ENCODE results near the gene TSPAN9. TPM values are rescaled to one million over a fixed set of nuclear protein-coding genes. Genes with fewer than 3 reads are reported as not detected.

TSPAN9 gene
- total and polyA plus RNA-seq, 2 experiments from 2014 or later: 6.0 to 31.5 TPM

DNA sequence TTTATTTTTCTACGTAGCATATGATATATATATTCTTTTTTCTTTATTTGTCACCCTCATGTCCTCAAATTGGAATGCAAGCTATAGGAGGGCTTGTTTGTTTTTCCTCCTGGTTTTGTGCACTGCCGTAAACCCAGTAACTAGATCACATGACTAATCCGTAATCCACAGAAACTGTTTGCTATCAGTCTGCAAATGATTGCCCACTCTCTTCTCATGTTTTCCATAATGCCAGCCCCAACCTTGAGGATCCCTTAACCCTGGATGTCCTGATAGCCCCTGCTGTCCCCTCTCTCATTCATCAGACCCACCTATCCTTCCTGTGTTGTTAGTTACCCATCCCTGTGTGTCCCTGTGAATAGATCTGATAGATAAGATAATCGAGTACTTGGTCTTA is 94.0 kb downstream of the TSPAN9 start:
- H3K9me3 Mint-ChIP-seq: no peaks in the 10 kb centered on the region
- H3K4me1 Mint-ChIP-seq: peaks cover 52% of the 10 kb centered on the region
- no peak for ATAC-seq
- TF ChIP-seq EZH2 (IDR thresholded peaks at IDR 0.05; ENCODE audit: low read depth, unreplicated experiment) (no peak), POLR2AphosphoS5 (IDR thresholded peaks at IDR 0.05; ENCODE audit: low read depth) (no peak), ZNF114 (CRISPR knock-in tag; IDR thresholded peaks at IDR 0.05) (no peak), NANOG (IDR thresholded peaks at IDR 0.05; ENCODE audit: borderline replicate concordance) (no peak), ZNF331 (CRISPR knock-in tag; IDR thresholded peaks at IDR 0.05; ENCODE audit: low read depth) (no peak), CREB1 (CRISPR knock-in tag; IDR thresholded peaks at IDR 0.05; ENCODE audit: low read depth) (no peak), STAT1 (IDR thresholded peaks at IDR 0.05; ENCODE audit: unreplicated experiment) (no peak), EZH2phosphoT487 (IDR thresholded peaks at IDR 0.05; ENCODE audit: unreplicated experiment) (no peak), JUNB (IDR thresholded peaks at IDR 0.05; ENCODE audit: unreplicated experiment) (no peak)
- TF ChIP-seq, protein P1, sequence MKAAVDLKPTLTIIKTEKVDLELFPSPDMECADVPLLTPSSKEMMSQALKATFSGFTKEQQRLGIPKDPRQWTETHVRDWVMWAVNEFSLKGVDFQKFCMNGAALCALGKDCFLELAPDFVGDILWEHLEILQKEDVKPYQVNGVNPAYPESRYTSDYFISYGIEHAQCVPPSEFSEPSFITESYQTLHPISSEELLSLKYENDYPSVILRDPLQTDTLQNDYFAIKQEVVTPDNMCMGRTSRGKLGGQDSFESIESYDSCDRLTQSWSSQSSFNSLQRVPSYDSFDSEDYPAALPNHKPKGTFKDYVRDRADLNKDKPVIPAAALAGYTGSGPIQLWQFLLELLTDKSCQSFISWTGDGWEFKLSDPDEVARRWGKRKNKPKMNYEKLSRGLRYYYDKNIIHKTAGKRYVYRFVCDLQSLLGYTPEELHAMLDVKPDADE (IDR thresholded peaks at IDR 0.05): no peak
- TF ChIP-seq, protein P2, sequence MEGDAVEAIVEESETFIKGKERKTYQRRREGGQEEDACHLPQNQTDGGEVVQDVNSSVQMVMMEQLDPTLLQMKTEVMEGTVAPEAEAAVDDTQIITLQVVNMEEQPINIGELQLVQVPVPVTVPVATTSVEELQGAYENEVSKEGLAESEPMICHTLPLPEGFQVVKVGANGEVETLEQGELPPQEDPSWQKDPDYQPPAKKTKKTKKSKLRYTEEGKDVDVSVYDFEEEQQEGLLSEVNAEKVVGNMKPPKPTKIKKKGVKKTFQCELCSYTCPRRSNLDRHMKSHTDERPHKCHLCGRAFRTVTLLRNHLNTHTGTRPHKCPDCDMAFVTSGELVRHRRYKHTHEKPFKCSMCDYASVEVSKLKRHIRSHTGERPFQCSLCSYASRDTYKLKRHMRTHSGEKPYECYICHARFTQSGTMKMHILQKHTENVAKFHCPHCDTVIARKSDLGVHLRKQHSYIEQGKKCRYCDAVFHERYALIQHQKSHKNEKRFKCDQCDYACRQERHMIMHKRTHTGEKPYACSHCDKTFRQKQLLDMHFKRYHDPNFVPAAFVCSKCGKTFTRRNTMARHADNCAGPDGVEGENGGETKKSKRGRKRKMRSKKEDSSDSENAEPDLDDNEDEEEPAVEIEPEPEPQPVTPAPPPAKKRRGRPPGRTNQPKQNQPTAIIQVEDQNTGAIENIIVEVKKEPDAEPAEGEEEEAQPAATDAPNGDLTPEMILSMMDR (conservative IDR thresholded peaks at IDR 0.05; ENCODE audit: low read depth in 2 of 2): no peak
- TF ChIP-seq, protein P3, sequence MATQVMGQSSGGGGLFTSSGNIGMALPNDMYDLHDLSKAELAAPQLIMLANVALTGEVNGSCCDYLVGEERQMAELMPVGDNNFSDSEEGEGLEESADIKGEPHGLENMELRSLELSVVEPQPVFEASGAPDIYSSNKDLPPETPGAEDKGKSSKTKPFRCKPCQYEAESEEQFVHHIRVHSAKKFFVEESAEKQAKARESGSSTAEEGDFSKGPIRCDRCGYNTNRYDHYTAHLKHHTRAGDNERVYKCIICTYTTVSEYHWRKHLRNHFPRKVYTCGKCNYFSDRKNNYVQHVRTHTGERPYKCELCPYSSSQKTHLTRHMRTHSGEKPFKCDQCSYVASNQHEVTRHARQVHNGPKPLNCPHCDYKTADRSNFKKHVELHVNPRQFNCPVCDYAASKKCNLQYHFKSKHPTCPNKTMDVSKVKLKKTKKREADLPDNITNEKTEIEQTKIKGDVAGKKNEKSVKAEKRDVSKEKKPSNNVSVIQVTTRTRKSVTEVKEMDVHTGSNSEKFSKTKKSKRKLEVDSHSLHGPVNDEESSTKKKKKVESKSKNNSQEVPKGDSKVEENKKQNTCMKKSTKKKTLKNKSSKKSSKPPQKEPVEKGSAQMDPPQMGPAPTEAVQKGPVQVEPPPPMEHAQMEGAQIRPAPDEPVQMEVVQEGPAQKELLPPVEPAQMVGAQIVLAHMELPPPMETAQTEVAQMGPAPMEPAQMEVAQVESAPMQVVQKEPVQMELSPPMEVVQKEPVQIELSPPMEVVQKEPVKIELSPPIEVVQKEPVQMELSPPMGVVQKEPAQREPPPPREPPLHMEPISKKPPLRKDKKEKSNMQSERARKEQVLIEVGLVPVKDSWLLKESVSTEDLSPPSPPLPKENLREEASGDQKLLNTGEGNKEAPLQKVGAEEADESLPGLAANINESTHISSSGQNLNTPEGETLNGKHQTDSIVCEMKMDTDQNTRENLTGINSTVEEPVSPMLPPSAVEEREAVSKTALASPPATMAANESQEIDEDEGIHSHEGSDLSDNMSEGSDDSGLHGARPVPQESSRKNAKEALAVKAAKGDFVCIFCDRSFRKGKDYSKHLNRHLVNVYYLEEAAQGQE (IDR thresholded peaks at IDR 0.05; ENCODE audit: unreplicated experiment): no peak
- TF ChIP-seq, protein P4, sequence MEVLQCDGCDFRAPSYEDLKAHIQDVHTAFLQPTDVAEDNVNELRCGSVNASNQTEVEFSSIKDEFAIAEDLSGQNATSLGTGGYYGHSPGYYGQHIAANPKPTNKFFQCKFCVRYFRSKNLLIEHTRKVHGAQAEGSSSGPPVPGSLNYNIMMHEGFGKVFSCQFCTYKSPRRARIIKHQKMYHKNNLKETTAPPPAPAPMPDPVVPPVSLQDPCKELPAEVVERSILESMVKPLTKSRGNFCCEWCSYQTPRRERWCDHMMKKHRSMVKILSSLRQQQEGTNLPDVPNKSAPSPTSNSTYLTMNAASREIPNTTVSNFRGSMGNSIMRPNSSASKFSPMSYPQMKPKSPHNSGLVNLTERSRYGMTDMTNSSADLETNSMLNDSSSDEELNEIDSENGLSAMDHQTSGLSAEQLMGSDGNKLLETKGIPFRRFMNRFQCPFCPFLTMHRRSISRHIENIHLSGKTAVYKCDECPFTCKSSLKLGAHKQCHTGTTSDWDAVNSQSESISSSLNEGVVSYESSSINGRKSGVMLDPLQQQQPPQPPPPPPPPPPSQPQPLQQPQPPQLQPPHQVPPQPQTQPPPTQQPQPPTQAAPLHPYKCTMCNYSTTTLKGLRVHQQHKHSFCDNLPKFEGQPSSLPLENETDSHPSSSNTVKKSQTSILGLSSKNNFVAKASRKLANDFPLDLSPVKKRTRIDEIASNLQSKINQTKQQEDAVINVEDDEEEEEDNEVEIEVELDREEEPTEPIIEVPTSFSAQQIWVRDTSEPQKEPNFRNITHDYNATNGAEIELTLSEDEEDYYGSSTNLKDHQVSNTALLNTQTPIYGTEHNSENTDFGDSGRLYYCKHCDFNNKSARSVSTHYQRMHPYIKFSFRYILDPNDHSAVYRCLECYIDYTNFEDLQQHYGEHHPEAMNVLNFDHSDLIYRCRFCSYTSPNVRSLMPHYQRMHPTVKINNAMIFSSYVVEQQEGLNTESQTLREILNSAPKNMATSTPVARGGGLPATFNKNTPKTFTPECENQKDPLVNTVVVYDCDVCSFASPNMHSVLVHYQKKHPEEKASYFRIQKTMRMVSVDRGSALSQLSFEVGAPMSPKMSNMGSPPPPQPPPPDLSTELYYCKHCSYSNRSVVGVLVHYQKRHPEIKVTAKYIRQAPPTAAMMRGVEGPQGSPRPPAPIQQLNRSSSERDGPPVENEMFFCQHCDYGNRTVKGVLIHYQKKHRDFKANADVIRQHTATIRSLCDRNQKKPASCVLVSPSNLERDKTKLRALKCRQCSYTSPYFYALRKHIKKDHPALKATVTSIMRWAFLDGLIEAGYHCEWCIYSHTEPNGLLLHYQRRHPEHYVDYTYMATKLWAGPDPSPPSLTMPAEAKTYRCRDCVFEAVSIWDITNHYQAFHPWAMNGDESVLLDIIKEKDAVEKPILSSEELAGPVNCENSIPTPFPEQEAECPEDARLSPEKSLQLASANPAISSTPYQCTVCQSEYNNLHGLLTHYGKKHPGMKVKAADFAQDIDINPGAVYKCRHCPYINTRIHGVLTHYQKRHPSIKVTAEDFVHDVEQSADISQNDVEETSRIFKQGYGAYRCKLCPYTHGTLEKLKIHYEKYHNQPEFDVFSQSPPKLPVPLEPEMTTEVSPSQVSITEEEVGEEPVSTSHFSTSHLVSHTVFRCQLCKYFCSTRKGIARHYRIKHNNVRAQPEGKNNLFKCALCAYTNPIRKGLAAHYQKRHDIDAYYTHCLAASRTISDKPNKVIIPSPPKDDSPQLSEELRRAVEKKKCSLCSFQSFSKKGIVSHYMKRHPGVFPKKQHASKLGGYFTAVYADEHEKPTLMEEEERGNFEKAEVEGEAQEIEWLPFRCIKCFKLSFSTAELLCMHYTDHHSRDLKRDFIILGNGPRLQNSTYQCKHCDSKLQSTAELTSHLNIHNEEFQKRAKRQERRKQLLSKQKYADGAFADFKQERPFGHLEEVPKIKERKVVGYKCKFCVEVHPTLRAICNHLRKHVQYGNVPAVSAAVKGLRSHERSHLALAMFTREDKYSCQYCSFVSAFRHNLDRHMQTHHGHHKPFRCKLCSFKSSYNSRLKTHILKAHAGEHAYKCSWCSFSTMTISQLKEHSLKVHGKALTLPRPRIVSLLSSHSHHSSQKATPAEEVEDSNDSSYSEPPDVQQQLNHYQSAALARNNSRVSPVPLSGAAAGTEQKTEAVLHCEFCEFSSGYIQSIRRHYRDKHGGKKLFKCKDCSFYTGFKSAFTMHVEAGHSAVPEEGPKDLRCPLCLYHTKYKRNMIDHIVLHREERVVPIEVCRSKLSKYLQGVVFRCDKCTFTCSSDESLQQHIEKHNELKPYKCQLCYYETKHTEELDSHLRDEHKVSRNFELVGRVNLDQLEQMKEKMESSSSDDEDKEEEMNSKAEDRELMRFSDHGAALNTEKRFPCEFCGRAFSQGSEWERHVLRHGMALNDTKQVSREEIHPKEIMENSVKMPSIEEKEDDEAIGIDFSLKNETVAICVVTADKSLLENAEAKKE (CRISPR knock-in tag; IDR thresholded peaks at IDR 0.05): no peak
- no peaks in the 10 kb centered on the region; the same call in 1 of the 2 replicates for H4K20me1 ChIP-seq (replicated peaks; ENCODE audit: insufficient read depth)
- no peak overlapping the region for H3K4me2 ChIP-seq
- no peaks in the 10 kb centered on the region for H3K36me3 Mint-ChIP-seq (ENCODE audit: low read depth)
- no peak for DNase-seq (ENCODE audit: low spot score)
- no peak overlapping the region for H2AFZ ChIP-seq
- H3K27me3 Mint-ChIP-seq (ENCODE audit: insufficient read depth, low read depth, poor library complexity): peaks cover 7% of the 10 kb centered on the region
- H3K4me3 Mint-ChIP-seq: no peak overlapping the region
- H3K36me3 ChIP-seq (ENCODE audit: insufficient read depth): no peaks in the 10 kb centered on the region
- 0 out of 2 replicates have a peak, but pooled peaks cover 4% of the 10 kb centered on the region for H3F3A ChIP-seq (replicated peaks; ENCODE audit: low read depth)
- no peaks in the 10 kb centered on the region for H3K9me2 ChIP-seq (ENCODE audit: insufficient read depth)
- peaks cover 26% of the 10 kb centered on the region for H3K4me1 ChIP-seq (ENCODE audit: insufficient read depth)
- no peaks in the 10 kb centered on the region for H3K79me2 ChIP-seq (replicated peaks; ENCODE audit: insufficient read depth)
- H3K27ac Mint-ChIP-seq: no peak overlapping the region
- H3K27me3 ChIP-seq (ENCODE audit: insufficient read depth): no peaks in the 10 kb centered on the region
- 0 out of 2 replicates have a peak overlapping the region, but pooled peaks have one; percentile 5 for H3K27ac ChIP-seq (ENCODE audit: low read depth)
- H3K4me3 ChIP-seq: no peak overlapping the region
